Tibial nerve (tissue), 4 donors: Measurements from ENCODE around the gene AFAP1. TPM values are rescaled to one million over a fixed set of nuclear protein-coding genes. Genes with fewer than 3 reads are reported as not detected.

ENCODE experiments used
- DNase-seq, 2 donors: peaks; one replicate each; pipeline ENCODE4 v3.0.0-alpha.2; 2019; ENCODE audit warnings: low spot score in 2 of 2
- H3K27ac ChIP-seq, 4 donors: fragments of 200-600 bp; sonication (generic) in 3 of 4; one replicate each; pipeline ENCODE4 v1.5.1; 2017 to 2019; ENCODE audit warnings: mild to moderate bottlenecking in 1 of 4
- H3K27me3 ChIP-seq, 2 donors: fragments of 200-600 bp; sonication (generic) in 1 of 2; one replicate each; pipeline versions ENCODE4 v1.5.1 to v1.6.0; 2017 to 2019
- H3K36me3 ChIP-seq, 3 donors: fragments of 200-600 bp; sonication (generic); one replicate each; pipeline ENCODE4 v1.5.1; 2018 to 2019
- H3K4me1 ChIP-seq, 4 donors: fragments of 200-600 bp; sonication (generic) in 3 of 4; one replicate each; pipeline ENCODE4 v1.5.1; 2017 to 2019
- H3K4me3 ChIP-seq, 4 donors: fragments of 200-600 bp; sonication (generic) in 3 of 4; one replicate each; pipeline ENCODE4 v1.5.1; 2017 to 2019; ENCODE audit warnings: mild to moderate bottlenecking in 1 of 4, moderate library complexity in 1 of 4
- H3K9me3 ChIP-seq, 4 donors: fragments of 200-600 bp; sonication (generic) in 3 of 4; one replicate each; pipeline ENCODE4 v1.5.1; 2017 to 2019
- EP300 ChIP-seq, 2 donors: sonication (generic); formaldehyde crosslinking; IDR thresholded peaks; one replicate each; pipeline ENCODE4 v1.6.1; 2017; ENCODE audit warnings: antibody characterized with exemption in 2 of 2, mild to moderate bottlenecking in 1 of 2
- POLR2A ChIP-seq, 2 donors: fragments of 450-650 bp; IDR thresholded peaks; one replicate each; pipeline ENCODE4 v1.6.1; 2017; ENCODE audit warnings: antibody characterized with exemption in 2 of 2, mild to moderate bottlenecking in 2 of 2, moderate library complexity in 2 of 2
- WGBS, 2 donors: methylation state at CpG; one replicate each; pipeline ENCODE4 v1.1.5; 2018; 5-methylcytosine and 5-hydroxymethylcytosine counted together
- total RNA-seq, 4 donors: library from RNA; depleted of rRNA; stranded (reverse); fragments of >200 nt; gene quantifications; one replicate each; pipeline ENCODE4 v1.1.0, GENCODE V29; 2016
- TF ChIP-seq, protein P1 (sequence below), 5 experiments: fragments of 200-600 bp in 3 of 5; fragments of 450-650 bp in 2 of 5; sonication (generic) in 3 of 5; IDR thresholded peaks; one replicate each; pipeline ENCODE4 v1.5.1; 2016 to 2019; ENCODE audit warnings: antibody characterized with exemption in 5 of 5, mild to moderate bottlenecking in 3 of 5, moderate library complexity in 2 of 5

The AFAP1 gene
- total RNA-seq, 4 donors from 2014 or later = 23.2 to 34.9 (median 32.1) TPM

DNA sequence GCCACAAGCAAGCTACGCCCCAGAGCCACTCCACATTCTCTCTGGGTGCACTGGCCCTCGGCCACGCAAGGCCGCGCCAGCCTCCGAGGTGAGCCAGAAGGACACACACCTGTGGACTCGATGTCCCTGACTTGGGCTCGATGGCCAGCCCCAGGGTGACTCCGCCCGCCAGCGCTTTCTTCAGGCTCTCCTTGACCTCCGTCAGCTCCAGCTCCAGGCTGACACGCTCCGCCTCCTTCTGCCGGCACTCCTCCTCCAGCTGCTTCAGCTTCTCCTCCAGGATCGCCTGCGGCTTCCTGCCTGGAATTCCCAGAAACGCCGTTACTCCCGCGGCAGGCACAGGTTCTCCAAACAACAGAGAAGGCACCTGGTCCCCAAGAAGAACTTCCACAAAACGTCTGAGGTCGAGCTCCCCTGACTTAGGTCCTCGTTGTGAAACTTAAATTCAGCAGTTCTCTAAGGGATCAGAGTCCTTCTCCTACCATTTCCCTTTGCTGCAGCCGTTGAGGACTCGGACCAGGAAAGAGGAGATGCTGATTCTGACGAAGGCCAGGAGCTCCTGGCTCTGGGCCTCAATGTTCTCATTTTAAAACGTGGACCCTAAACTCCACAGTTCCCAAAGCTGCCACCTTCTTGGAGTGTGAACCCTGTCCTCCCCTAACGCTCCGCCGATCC is 166.8 kb downstream of the AFAP1 start:
- Histone ChIP-seq H3K4me1 (peaks cover 0 to 18% (median 0%) of the 10 kb centered on the region in 4 donors), H3K27me3 (no peaks in the 10 kb centered on the region), H3K9me3 (no peaks in the 10 kb centered on the region), H3K4me3 (no peak overlapping the region), H3K36me3 (peaks cover 0 to 84% (median 0%) of the 10 kb centered on the region in 3 donors), H3K27ac (peak overlapping the region in 2 of 4 donors; percentile 41 to 53)
- 60 to 65% methylated on average over 31 of the region's 31 CpGs for WGBS, 2 donors
- TF ChIP-seq POLR2A (IDR thresholded peaks at IDR 0.05) (no peak), EP300 (IDR thresholded peaks at IDR 0.05) (no peak)
- TF ChIP-seq, protein P1, sequence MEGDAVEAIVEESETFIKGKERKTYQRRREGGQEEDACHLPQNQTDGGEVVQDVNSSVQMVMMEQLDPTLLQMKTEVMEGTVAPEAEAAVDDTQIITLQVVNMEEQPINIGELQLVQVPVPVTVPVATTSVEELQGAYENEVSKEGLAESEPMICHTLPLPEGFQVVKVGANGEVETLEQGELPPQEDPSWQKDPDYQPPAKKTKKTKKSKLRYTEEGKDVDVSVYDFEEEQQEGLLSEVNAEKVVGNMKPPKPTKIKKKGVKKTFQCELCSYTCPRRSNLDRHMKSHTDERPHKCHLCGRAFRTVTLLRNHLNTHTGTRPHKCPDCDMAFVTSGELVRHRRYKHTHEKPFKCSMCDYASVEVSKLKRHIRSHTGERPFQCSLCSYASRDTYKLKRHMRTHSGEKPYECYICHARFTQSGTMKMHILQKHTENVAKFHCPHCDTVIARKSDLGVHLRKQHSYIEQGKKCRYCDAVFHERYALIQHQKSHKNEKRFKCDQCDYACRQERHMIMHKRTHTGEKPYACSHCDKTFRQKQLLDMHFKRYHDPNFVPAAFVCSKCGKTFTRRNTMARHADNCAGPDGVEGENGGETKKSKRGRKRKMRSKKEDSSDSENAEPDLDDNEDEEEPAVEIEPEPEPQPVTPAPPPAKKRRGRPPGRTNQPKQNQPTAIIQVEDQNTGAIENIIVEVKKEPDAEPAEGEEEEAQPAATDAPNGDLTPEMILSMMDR (IDR thresholded peaks at IDR 0.05) = no peak
- peak; percentile 46 to 55 for DNase-seq

DNA sequence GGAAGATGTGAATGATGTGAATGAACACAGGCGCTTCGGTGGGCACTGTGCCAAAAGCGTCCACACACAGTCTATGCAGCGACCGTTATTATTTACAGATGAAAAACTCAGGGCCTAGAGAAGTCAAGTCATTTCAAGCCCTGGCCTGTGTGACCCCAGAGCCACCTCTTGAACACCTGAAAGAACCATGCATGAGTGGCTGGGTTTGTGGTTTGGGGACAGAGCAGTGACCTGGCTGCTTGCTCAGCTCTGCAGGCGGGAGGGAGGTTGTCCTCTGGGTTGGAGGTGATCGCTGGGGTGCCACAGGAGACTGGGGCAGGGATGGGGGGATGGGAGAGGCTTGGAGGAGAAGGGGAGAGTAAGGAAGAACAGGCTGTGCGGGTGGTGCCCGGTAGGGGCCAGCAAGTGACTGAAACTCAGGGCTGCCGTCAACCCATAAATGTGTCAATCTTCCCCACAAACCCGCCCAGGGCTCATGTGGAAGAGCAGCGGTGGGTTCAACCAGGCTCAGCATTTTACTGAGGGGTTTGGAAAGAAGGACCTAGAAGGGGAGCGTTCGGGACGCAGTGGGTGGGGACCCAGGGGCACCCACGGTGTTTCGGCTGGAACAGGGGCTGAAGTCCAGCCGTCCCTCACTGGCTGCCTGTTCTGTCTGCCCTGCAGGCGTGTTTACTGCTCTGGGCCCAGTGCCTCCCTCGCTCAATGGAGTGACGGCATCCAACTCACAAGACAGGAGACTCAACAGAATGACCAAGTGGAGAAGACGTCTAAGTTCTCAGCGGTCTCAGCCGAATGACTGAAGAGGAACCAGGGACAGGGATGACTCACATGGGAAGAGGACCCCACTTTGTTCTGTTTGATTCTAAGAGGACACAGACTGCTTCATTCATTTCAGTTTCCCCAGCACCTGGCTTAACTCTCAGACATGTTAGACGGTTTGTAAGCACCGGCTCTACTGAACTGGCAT is 167.8 kb downstream of the AFAP1 start:
- TF ChIP-seq, protein P1 (IDR thresholded peaks at IDR 0.05) = no peak
- TF ChIP-seq EP300 (IDR thresholded peaks at IDR 0.05) = no peak
- TF ChIP-seq POLR2A (IDR thresholded peaks at IDR 0.05) = no peak
- peaks cover 0 to 86% (median 0%) of the 10 kb centered on the region in 3 donors for H3K36me3 ChIP-seq
- DNase-seq = no peak
- no peaks in the 10 kb centered on the region for H3K9me3 ChIP-seq
- WGBS, 2 donors = 61 to 72% methylated on average over 26 of the region's 26 CpGs
- no peaks in the 10 kb centered on the region for H3K27me3 ChIP-seq
- H3K4me3 ChIP-seq = no peak overlapping the region
- H3K27ac ChIP-seq = peak overlapping the region in 2 of 4 donors; percentile 41 to 53
- peaks cover 0 to 18% (median 0%) of the 10 kb centered on the region in 4 donors for H3K4me1 ChIP-seq

DNA sequence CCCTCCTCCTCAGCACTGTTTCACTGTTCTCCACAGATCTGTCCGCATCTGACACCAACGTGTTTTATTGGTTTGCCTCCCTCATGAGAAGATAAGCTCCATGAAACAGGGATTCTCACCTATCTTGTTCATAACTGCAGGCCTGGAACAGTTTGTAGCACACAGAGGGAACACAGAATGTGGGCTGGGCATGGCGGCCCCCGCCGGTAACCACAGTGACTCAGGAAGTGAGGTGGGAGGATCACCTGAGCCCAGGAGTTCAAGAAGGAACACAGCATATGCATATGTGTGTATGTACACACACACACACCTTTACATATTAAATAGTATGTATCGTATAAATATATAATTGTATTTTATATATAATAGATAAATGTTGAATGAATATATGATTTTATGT is 168.6 kb downstream of the AFAP1 start:
- Histone ChIP-seq H3K27ac (no peak overlapping the region), H3K27me3 (no peaks in the 10 kb centered on the region), H3K4me1 (peaks cover 0 to 18% (median 0%) of the 10 kb centered on the region in 4 donors), H3K36me3 (peaks cover 0 to 88% (median 0%) of the 10 kb centered on the region in 3 donors), H3K4me3 (no peak overlapping the region), H3K9me3 (no peaks in the 10 kb centered on the region)
- TF ChIP-seq EP300 (IDR thresholded peaks at IDR 0.05) (no peak), POLR2A (IDR thresholded peaks at IDR 0.05) (no peak)
- WGBS, 2 donors = 77 to 84% methylated on average over 6 of the region's 6 CpGs
- DNase-seq = no peak

- 67 to 69% methylated on average over 13 of the region's 13 CpGs for WGBS, 2 donors
- TF ChIP-seq, protein P1 (IDR thresholded peaks at IDR 0.05) = peak in 4 of 5 experiments; percentile 15 to 56 (median 28)
- TF ChIP-seq EP300 (IDR thresholded peaks at IDR 0.05) = no peak
- Histone ChIP-seq H3K36me3 (peaks cover 0 to 91% (median 0%) of the 10 kb centered on the region in 3 donors), H3K27me3 (no peaks in the 10 kb centered on the region), H3K27ac (no peak overlapping the region), H3K4me3 (no peak overlapping the region), H3K9me3 (no peaks in the 10 kb centered on the region), H3K4me1 (peaks cover 0 to 18% (median 0%) of the 10 kb centered on the region in 4 donors)
- DNase-seq = no peak
Observed at GRCh38 chr4:7770224-7771050, 169.2 kb downstream of the AFAP1 start.
